CD4-positive, alpha-beta T cell treated with Interleukin-4 for 1 hour (primary cell): ENCODE measurements around the gene ARPP19.
A peak's percentile ranks its signal among the peaks of the same experiment; 100 is the strongest.
"Not testable (repeated sequence)": the region's sequence is repeated elsewhere in the genome, so short reads cannot be mapped to it uniquely, and the experiment has no call there.

Experiments
- DNase-seq, 2 donors: peaks; one replicate each; pipeline ENCODE4 v3.0.0-alpha.2; 2020 to 2022

Gene ARPP19, protein sequence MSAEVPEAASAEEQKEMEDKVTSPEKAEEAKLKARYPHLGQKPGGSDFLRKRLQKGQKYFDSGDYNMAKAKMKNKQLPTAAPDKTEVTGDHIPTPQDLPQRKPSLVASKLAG

DNA sequence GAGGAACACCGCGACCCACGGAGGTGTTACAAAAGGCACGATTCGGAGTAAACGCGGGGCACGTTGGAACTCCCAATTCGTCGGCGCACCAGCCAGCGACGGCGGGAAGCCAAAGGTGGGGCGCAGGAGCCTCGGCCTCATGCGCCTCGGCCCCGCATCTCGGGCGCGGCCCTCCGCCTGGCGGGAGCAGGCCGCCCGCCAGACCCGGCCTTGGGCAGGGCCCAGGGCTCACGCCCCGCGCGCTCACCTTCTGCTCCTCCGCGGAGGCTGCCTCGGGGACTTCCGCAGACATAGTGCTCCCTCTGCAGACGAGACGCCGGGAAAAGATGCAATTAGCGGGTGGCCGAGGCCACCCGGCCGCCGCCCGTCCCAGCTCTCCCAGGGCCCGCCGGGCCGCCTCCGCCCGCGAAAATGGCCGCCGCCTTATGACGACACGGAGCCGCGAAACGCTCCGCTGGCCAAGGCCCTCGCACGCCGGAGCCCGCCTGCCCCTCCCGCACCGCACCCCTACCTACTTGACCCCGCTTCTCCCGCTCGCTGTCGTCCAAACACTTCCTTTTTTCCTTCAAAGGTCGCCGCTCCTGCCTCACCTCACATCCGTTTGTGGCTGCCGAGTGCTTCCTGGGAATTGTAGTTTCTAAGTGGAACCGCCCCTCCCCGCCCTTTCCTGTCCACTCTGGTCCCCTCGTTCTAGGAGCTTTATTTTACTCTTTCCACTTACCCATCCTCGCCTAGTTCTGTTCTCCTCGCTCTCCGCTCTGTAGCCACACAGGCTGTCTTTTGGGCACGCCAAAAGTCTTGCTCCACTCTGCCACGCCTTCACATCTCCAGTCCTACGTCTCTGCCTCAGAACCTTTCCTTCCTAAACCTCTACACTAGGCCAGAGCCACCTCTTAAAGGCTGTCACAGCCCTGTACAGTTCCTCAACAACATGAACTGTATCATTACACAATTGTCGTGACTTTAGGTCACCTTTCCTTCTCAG, at the start of gene ARPP19:
TSS of gene ARPP19 (minus strand) at position 430 of the 985 bp plus-strand sequence. CDS start at position 292, 138 bp downstream.
- peak; percentile 90 to 91 for DNase-seq

DNA sequence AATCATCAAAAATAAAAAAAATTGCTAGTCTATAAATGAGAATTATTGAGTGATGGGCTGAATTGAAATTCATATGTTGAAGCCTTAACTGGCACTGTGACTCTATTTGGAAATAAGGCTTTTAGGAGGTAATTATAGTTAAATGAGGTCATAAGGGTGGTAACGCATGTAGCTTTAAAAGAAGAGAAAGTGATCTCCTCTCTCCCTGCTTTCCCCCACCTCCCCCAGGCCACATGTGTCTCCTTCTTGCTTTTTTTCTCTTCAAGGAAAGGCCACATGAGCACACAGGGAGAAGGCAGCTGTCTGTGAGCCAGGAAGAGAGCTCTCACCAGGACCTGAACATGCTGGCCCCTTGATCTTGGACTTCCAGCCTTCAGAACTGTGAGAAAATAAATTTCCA, 48.2 kb upstream of the ARPP19 start:
- no peak for DNase-seq

DNA sequence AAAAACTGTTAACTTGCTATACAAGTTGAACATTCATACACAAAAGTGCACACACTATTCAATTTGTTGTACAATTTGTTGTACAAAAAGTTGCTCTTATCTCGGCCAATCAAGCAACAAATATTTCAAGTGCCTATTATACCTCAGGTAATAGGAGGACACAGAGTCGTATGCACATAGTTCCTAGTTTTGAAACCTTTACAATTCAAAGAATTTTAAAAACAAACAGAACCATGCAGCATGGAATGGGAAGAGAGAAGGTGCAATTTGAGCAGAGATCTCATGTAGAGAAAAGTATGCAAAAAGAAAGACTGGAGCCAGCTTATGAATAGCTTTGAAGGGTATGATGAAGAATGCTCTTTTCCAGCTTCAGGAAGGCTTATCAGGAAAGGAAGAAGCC, 46.5 kb upstream of the ARPP19 start:
- no peak for DNase-seq

DNA sequence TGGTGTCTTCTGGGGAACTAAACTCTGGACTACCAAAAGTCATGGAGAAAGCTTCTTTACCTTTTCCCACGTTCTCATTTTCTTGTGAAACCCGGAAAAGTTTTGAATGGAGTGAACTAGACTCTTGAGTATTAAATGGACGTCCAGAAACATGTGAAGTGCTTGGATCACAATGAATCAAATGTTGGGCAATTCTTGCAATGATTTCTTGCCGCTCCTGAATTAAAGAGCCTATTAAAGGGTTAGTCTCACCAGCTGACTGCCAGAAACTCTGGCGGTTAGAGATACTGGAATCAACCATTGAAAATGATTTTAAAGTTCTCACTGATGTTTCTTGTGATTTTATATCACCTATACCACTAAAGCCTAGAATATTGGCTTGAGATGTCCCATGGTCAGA, 40.8 kb upstream of the ARPP19 start:
- no peak for DNase-seq

DNA sequence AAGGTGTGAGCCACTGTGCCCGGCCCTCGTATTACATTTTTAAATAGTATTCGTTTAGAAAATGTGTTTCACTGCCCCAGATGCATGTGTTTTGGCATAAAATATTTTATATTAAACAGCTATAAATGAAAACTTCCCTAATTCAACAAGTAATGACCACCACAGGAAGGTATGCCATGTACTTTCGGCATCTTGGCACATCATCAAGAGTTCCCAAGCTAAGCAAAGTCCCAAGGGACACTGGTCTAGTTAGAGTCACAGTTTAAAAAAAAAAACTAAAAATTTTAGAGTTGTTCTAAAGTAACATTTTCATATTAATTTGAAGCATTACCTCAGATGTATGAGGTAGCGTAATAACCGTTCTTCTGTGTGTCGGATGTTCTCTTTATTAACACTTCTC, 15.6 kb upstream of the ARPP19 start:
- no peak for DNase-seq

DNA sequence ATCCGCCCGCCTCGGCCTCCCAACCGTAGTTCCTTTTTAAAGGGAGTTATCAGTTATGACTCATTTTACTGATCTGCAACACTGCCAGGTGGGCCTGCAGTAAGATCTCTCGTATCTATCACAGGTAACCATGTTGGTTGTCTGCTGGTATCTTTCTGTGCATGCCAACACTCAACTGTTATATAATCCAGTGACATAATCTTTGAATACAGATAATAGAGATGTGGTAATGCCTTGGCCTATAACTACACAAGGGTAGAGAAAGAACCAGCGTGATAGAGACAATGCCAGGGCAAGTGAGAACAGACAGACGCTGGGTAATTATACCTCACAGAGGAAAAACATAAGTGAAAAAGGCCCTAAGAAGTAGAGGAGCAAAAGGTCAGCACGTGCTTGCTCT, 11.0 kb upstream of the ARPP19 start:
- no peak for DNase-seq

DNA sequence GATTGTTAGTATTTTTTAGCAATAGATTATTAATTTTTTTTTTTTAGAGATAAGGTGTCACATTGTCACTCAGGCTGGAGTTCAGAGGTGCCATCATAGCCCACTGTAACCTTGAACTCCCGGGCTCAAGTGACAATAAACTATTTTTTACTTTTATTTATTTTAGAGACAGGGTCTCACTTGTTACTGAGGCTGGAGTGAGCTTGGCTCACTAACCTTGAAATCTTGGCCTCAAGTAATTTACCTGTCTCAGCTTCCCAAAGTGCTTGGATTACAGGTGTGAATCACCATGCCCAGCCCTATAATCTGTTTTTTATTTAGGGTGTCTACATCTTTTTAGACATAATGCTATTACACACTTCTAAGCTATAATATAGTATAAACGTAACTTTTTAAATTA, 7.9 kb upstream of the ARPP19 start:
- DNase-seq: no peak

DNA sequence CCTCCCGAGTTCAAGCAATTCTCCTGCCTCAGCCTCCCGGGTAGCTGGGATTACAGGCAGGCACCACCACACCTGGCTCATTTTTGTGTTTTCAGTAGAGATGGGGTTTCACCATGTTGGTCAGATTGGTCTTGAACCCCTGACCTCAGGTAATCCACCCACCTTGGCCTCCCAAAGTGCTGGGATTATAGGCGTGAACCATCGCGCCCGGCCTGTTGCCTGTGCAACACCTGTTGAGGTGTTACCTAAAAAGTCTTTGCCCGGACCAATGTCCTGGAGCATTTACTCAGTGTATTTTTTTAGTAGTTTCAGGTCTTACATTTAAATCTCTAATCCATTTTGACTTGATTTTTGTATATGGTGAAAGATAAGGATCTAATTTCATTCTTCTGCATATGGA, 6.7 kb upstream of the ARPP19 start:
- DNase-seq: not testable (repeated sequence)

DNA sequence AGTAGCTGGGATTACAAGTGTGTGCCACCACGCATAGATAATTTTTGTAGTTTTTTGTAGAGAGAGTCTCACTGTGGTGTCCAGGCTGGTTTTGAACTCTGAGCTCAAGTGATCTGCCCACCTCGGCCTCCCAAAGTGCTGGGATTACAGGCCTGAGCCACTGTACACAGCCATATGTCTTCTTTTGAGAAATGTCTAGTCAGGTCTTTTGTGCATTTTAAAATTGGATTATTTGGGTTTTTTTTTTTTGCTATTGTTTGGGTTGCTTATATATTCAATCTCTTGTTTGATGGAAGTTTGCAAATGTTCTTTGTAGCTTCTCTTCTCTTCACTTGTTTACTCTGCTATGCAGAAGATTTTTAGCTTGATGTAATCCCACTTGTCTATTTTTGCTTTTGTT, 6.2 kb upstream of the ARPP19 start:
- no peak for DNase-seq

DNA sequence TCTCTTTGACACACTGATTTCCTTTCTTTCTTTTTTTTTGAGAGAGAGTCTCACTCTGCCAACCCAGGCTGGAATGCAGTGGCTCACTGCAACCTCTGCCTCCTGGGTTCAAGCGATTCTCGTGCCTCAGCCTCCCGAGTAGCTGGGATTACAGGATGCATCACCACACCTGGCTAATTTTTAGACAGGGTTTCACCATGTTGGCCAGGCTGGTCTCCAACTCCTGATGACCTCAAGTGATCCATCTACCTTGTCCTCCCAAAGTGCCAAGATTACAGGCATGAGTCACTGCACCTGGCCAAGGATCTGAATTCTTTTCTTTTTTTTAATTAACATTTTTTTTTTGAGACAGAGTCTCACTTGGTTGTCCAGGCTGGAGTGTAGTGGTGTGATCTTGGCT, 5.8 kb upstream of the ARPP19 start:
- DNase-seq: not testable (repeated sequence)

DNA sequence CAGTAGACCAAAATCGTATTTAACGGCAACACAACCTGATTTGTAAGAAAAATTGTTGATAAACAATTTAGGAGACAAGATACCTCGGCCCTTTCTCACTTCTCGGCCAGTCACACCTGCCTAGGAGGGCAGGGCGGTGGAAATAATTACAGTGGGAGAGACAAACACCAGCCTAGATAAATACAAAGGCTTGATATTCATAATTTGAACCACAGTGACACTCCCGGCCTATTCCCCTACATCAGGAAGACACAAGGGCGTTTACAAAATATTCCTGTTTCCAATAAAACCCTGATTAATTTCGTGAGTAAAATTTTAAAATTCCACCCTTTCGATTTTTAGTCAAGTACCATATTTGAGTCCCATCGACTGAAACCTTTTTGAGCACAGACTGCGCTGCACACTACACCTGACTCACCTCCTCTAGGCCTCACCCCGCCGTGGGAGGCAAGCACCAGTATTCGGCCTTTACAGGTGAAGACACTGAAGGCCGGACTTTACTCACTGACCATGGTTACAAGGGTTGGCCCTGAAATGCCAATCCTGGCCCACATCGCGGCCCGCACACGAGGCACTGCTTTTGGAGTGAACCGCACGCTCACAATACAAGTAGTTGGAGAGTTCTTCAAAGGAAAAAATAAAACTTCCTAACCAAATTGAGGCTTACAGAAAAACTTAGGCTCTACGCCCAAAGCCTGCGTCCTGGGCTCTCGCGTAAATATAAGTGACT, 794 bp downstream of the ARPP19 start:
- peak in 1 of 2 donors; percentile 41 for DNase-seq

DNA sequence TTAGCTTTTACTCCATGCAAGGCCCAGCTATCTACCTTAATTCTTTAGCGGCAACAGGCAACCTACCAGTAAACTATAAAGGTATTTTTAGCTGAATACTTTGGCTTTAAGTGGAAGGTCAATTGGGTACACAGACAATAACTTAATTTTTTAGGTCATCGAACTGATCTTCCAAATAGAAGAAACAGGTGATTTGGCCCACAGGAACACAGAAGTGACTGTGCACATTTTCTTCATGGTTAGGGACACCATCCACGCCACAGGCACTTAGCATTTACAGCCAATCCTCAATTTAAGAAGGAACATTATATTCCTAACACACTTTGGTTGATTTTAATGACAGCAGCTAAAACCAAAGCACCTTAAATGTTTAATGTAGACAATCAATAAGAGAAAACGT, 1.9 kb downstream of the ARPP19 start:
- no peak for DNase-seq

DNA sequence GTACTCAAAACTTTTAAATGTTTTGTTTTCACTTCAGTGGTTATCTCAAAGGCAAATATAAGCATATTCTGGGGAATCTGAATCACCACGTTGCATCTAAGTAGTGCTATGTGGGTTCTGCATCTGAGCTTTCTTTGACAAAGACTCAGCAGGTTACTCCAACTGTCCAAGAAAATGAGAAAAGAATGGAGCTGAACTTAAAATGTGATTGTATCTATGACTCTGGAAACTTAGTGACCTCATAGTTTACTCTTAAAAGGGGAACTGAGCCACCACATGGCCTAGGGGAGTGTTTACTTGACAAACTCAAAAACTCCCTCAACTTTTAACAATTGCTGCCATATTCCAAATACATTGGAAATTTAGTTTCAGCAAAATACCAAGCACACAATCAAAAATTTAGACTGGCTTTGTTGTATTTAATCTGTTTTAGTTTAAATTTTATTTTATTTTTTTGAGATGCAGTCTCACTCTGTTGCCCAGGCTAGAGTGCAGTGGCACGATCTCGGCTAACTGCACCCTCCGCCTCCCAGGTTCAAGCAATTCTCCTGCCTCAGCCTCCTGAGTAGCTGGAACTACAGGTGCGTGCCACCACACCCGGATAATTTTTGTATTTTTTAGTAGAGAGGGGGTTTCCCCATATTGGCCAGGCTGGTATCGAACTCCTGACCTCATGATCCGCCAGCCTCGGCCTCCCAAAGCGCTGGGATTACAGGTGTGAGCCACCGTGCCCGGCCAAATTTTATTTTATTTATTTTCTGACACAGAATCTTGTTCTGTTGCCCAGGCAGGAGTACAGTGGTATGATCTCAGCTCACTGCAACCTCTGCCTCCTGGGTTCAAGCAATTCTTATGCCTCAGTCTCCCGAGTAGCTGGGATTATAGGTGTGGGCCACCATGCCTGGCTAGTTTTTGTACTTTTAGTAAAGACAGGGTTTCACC, 3.1 kb downstream of the ARPP19 start:
- DNase-seq: peak in 1 of 2 donors; percentile 19

DNA sequence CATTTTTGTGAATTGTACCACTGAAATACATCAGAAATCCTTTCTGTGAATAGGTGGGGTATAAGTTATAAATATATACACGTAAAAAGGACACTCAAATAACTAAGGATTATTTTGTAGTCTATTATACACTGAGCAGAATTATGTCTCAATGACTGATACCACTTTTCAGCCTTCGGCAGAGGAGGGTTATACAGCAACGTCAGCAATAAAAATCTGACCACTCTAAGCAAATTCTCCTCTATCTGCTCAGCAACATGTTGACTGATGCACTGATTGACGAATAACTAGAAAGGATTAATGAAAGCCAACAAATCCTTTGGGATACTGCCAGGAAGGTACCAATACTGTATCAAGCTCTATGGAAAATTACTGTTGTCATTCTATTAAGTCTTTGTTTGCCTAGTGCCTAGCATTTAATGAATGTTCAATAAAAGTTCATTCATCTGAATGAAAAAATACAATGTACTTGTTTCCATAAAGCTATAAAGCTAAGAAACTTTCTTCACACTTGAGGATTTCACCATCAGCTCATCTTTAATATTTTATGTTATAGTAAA, 5.2 kb downstream of the ARPP19 start:
- no peak for DNase-seq

DNA sequence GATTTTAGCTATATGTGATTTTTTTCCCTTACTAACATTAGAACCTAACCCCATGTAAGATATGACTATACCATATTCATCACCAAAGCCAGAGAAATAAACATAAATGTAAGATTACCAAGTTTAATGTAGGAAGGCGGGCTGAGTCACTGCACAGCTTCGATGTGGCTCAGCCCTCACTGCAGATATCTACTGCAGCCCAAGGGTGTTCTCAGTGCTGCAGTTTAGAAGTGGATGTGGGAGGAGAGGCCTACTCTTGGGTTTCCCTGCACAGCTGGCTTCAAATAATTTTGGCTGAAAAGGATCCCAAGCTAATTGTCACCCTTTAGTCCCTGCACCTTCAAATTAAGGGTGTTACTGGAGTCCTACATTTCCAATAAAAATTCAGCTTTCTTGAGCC, 9.3 kb downstream of the ARPP19 start:
- no peak for DNase-seq

DNA sequence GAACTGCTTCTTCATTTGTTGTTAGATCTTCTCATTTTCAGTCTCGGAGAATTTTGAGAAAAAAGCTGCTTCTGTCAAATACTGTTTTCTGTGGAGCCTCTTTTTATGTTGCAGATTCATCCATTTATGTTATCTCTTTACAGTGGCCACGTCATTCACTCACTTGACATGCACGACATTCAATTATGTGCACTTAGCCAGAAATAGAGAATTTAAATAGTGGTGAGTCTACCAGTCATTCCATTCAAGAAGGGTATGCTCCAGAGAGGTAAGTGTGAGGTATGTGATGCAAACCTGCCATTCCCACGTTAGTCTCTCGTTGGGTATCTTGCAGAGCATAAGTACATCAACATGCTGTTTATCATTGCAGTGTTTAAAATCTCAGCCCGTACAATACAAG, 9.8 kb downstream of the ARPP19 start:
- no peak for DNase-seq

DNA sequence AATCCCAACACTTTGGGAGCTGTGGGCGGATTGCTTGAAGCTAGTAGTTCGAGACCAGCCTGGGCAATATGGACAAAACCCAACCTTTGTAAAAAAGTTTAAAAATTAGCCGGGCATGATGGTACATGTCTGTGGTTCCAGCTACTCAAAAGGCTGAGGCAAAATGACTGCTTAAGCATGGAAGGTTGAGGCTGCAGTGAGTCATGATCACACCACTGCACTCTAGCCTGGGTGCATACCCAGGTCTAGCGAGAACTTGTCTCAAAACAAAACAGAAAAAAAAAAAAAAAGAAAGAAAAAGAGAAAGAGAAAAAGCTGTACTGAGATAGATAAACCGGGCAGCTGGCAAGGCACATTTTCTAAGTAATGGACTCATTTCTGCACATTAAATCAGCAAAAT, 10.6 kb downstream of the ARPP19 start:
- peak; percentile 27 to 40 for DNase-seq

DNA sequence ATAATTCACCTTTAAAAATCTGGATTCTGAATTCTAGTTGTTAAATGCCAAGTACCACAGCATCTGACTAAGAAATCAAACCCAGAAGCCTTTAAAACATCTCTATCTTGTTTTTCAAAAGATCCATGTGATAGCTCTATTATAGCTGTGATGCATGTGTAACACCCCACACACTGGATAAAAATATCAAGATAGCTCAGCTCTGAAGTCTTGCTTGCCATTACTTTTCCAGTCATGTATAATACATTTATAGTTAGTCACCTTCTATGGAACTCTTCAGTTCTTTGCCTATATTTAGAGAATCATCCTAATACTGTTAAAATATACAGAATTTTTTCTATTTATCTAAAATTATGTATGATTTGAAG, 11.6 kb downstream of the ARPP19 start:
- no peak for DNase-seq

DNA sequence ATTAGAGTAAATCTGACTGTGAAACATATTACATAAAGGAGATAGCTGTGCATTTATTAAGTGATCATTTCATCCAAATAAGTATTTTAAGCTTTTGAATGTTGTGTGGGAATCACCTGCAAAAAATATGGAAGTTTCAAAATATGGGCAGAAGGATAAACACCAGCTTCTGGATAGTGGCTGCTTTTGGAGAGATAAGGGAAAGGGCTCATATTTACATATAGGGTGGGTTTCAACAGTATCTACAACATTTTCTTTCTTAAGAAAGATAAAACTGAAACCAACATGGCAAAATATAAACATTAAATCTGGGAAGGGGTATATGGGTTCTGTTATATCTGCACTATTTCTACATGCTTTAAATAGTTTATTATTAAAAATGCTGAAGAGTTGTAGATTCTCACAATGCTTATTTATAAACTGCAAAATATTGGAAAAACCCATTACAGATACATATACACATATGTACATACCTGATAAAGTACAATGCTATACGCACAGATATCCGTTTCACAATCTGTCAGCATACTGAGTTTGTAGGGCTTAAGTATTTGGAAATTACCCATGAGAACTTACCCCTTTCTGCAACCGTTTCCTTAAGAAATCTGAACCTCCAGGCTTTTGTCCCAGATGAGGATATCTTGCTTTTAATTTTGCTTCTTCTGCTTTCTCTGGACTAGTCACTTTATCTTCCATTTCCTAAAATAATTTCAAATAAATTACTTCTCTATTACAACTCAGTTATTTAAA, 12.1 kb downstream of the ARPP19 start:
- DNase-seq: no peak

DNA sequence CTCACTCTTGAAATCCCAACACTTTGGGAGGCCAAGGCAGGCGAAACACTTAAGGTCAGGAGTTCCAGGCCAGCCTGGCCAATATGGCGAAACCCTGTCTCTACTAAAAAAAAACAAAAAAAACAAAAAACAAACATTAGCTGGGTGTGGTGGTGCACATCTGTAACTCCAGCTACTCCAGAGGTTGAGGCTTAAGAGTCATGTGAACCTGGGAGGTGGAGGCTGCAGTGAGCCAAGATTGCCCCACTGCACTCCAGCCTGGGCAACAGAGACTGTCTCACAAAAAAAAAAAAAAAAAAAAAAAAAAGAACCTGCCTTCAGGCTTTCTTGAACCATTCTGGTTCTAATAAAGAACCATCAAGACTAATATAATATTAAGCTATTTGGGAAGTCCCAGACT, 16.5 kb downstream of the ARPP19 start:
- no peak for DNase-seq

DNA sequence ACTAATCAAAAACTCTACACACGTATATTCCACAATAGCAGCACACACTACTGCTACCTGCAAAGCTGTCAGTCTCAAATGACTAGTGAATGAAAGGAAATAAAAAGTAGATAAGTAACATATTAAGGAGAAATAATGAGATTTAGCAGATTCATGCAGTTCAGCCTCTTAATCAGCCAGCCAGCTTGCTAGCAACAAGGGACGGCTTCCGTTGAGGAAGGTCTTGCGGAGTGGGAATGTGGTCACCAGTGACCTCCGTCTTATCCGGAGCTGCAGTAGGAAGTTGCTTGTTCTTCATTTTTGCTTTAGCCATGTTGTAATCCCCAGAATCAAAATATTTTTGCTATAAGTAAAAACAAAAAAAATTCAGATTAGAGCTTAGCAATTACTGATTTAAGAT, 17.1 kb downstream of the ARPP19 start:
- DNase-seq: peak in 1 of 2 donors; percentile 47

DNA sequence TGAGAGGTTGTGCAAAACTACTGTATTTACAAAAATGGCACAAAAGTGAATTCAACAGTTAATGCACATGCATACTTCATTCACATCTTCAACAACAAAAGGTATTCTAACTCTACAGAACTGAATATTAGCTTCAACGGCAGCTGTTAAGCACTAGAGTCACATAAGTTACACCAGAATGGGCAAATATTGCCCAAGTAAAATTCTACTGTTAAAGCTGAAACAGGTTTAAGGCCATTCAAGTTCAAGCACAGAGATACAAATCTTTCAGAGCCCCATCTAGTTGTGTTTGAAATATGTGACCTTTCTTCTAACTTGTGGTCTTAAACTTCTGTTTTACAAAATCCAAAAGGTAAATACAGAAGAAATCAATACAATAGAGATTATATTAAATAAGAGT, 17.6 kb downstream of the ARPP19 start:
- DNase-seq: not testable (repeated sequence)
